GM21723 (cell line): ENCODE data around the gene NOS3.
"Not testable (repeated sequence)": the region's sequence is repeated elsewhere in the genome, so short reads cannot be mapped to it uniquely, and the experiment has no call there.

Experiments
- ATAC-seq: cut with Tn5 transposase; IDR thresholded peaks from one replicate; pipeline ENCODE4 v1.9.1; 2021; ENCODE audit warnings: mild to moderate bottlenecking, moderate library complexity; ENCODE audit not compliant: unreplicated experiment

Gene NOS3

GRCh38 chr7:151013733-151014497, 23.1 kb downstream of the NOS3 start:
- peak; percentile 49 for ATAC-seq

GRCh38 chr7:151014950-151015349, 24.1 kb downstream of the NOS3 start:
- no peak for ATAC-seq

DNA sequence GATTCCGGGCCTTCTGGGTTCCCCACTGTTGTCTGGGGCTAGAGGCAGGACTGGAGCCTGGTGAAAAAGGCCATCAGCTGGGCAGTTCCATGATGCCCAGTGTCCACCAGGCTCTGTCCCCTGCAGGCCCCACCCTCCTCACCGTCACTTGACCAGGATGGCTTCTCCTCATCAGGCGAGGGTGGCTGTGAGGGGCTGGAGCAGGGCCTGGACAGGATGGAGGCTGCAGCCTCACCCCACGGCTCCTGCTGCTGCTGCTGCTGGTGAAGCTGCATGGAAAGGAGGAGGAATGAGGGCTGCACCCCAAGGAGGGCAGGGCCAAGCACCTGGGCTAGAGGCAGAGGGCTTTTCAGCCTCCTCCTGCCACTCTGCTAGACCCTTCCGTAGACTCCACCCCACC, 25.1 kb downstream of the NOS3 start:
- ATAC-seq = no peak

- no peak for ATAC-seq
These were observed 25.7 kb downstream of the NOS3 start for GRCh38 chr7:151016505-151016904.

GRCh38 chr7:151016942-151017341, 26.1 kb downstream of the NOS3 start:
- ATAC-seq = no peak

DNA sequence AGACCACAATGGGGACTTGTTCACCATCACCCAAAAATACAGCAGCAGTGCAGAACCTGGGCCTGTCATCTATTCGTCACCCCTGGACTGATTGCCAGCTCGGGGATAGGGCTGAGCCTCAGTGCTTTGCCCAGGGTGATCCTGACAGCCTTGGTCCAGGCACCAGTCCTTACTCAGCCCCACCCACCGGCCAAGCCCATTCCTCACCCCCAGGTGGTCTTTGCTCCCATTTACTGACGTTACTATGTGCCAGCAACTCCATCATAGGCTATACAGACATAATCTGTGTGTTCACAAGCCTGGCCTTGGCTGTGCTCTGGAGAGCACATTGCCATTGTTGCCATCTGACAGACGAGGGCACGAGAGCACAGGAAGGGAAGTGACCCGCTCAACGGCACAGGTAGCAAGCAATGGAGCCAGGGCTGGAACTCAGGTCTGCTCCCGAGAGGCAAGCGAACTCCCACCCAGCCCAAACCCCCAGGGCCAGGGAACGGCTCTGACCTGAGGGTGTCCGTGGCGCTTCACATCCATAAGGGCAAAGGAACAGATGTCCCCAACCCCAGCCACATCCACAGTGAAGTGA, 26.6 kb downstream of the NOS3 start:
- ATAC-seq = no peak

DNA sequence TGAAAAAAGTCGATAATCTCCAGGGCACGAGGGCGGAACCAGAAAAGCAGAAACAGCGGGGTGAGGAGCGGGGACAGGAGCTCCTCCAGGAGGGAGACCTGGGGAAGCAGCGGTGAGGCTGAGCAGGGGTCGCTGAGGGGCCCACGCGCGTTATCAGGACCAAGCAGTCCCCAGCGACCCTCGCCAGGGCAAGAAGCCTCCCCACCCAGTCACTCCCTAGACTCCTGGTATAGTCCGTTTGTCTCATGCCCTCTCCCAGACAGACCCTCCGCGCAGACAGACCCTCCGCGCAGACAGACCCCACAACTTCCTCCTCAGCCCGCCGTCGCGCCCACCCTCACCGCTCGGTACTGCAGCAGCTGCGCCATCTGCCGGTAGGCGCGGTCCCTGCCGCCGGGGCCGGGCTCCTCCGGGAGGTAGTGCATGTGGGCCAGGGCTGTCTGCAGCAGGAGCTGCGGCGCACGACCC, 27.2 kb downstream of the NOS3 start:
- peak; percentile 71 for ATAC-seq

DNA sequence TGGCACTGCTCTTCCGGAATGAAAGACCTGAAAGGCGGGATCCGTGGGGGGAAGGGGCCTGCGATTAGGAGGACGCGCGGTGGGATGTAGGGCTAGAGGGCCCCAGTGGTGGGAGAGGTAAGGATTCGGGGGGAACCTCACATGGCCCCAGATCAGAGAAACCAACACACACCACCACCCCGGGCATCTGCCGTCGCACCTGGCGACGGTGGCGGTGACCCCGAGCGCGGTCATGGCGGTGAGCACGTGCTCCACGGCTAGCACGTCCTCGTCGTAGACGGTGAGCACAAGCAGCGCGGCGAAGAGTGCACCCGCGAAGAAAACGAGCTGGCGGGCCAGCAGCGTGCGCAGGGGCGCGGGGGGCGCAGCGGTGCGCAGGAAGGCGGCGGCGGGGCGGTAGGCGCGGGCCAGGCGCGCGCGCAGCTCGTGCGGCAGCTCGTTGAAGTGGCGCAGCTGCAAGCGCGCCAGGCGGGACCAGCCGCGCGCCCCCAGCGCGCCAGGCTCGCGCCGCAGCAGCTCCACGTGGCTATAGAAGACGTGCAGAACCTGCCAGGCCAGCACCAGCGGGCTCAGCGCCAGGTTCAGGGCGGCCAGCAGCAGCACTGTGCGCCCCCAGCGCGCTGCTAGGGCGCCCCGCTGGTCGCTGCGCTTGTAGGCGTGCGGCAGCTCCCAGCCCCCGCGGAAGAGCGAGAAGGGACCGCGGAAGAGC, 27.8 kb downstream of the NOS3 start:
- ATAC-seq = no peak

GRCh38 chr7:151019130-151019447, 28.3 kb downstream of the NOS3 start:
- no peak for ATAC-seq

GRCh38 chr7:151020231-151020630, 29.4 kb downstream of the NOS3 start:
- ATAC-seq = no peak

DNA sequence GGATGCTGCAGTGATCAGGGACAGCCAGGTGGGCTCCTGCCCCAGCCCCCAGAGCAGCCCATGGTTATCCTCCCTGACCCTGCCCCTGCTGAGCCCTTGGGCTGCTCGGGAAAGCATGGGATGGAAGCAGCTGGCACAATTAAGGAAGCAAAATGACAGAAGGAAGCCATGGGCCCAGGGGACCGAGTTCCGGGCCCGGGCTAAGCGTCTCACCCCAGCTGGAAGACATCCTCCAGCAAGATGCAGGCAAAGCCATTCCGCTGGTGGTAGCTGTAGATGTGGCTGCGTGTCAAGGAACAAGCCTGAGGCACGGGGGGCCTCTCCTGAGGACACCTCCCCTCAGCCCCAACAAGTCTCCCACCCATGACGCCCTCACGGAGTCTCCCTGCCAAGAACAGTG, 32.4 kb downstream of the NOS3 start:
- no peak for ATAC-seq

- no peak for ATAC-seq
These were observed 33.7 kb downstream of the NOS3 start, which contains the start of gene ATG9B for GRCh38 chr7:151024435-151025056. ATG9B (minus strand) TSS chr7:151024494; CDS start chr7:151024423, 71 bp downstream.

DNA sequence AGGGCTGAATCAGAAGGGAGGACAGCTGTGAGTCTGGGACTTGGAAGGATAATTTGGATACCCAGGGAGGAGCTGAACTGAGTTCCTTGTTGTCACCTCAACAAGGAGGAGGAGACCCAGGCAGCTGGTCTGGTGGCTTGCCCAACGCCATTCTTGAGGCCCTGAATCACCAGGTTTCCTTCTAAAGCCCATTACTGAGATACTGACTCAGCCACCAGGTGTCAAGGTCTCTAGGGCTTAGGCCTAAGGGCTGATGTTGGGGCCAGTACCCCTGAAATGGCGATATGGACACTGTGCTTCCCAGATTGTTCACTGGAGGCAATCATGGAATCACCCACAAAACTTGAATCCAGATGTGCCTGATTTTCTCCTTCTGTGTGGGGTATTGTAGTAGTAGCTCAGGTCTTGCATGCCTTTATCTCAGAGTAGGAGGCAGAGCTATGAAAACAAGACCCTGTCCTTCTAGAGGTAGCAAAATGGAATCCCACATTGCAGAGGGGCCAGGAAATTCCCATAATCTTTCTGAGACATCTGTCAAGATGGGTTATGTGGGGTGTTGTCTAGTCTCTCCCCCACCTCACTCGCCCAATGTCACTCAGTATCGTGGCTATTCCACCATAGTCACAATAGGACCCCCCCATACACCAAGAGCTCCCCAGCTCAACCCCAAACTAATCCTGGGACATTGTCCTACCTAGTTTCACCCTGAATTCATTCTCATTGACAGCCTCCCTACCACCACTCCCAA, 35.3 kb downstream of the NOS3 start:
- ATAC-seq = no peak

DNA sequence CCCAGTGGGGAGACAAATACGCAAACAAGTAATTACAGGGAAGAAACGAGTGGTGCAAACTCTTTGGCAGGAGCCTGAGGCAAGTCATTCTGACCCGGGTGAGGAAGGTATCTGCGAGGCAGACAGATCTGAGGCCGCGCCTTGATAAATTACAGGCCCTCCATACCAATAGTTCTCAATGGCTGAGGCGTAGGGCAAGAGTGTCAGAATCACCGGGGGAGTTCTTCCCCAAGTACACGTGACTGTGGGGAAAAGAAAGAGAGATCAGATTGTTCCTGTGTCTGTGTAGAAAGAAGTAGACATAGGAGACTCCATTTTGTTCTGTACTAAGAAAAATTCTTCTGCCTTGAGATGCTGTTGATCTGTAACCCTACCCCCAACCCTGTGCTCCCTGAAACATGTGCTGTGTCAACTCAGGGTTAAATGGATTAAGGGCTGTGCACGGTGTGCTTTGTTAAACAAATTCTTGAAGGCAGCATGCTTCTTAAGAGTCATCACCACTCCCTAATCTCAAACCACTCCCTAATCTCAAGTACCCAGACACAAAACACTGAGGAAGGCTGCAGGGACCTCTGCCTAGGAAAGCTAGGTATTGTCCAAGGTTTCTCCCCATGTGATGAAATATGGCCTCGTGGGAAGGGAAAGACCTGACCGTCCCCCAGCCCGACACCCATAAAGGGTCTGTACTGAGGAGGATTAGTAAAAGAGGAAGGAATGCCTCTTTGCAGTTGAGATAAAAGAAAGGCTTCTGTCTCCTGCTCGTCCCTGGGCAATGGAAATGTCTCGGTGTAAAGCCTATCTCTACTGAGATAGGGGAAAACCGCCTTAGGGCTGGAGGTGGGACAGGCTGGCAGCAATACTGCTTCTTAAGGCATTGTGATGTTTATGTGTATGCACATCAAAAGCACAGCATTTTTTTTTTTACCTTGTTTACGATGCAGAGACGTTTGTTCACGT, 36.2 kb downstream of the NOS3 start:
- not testable (repeated sequence) for ATAC-seq

DNA sequence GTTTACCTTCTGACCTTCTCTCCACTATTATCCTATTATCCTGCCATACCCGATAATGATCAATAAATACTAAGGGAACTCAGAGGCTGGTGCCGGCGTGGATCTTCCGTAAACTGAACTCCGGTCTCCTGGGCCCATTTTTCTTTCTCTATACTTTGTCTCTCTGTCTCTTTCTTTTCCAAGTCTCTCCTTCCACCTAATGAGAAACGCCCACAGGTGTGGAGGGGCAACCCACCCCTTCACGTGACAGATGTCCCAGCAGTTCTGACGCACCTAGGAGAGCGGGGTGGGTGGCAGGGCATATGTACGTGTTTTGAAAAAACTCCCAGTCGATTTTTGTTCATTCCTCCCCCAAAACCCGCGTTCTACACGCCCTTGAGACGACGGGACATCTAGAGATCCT, 36.9 kb downstream of the NOS3 start:
- peak; percentile 6 for ATAC-seq

GRCh38 chr7:151028131-151028947, 37.5 kb downstream of the NOS3 start, which contains the start of gene ABCB8:
ABCB8 (plus strand) TSS chr7:151028450; CDS start chr7:151028516, 66 bp downstream.
- peak; percentile 96 for ATAC-seq

- ATAC-seq = no peak
These were observed 38.2 kb downstream of the NOS3 start for GRCh38 chr7:151028948-151029501.

GRCh38 chr7:151031011-151031410, 40.2 kb downstream of the NOS3 start:
- no peak for ATAC-seq
